ENCODE measurements around the gene GCAT.

DNA sequence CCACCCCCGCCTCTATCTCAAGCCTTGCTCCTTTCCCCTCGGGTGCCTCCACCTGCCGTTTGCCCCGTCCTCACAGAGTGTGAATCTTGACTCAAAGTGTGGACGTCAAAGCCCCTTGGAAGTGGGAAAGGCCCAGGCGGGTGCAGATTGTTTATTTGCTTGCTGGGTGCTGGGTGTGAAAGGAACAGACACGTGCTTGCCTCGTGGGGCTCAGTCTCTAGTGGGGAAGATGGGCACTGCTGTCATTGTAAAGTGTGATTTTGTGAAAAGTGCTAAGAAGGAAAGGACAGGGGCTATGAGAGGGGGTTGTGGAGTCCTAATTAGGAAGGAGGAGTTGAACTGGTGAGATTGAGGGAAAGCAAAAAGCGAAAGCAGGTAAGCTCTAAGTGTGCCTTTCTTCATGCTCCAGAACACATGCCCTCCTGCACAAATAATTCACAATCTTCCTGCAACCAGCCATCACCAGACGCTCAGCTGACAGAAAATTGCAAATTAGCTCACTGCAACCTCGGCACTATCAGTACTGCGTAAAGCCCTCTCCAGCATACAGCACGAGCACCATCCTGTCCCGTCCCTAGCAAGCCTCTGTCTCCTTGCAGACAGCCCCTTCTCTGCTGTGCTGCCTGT is 9.7 kb upstream of the GCAT start:
- TF ChIP-seq POLR2A (IDR thresholded peaks at IDR 0.05; ENCODE audit: low read length), result no peak
- no peak for TF ChIP-seq GATA1 (IDR thresholded peaks at IDR 0.05; ENCODE audit: low read depth, low read length)

Data from erythroblast (primary cell).